B cell (primary cell): ENCODE measurements around the gene SLC8A3.

ENCODE experiments used
- EZH2 ChIP-seq: IDR thresholded peaks from 2 replicates; pipeline ENCODE4 v1.6.1; 2012; ENCODE audit warnings: borderline replicate concordance, low read depth, mild to moderate bottlenecking, moderate library complexity, low read length; ENCODE audit not compliant: insufficient read depth, poor library complexity, severe bottlenecking
- TF ChIP-seq, protein P1 (sequence below): fragments of 200-600 bp; IDR thresholded peaks from one replicate; pipeline ENCODE4 v1.8.0; 2022; ENCODE audit warnings: antibody characterized with exemption, mild to moderate bottlenecking

DNA sequence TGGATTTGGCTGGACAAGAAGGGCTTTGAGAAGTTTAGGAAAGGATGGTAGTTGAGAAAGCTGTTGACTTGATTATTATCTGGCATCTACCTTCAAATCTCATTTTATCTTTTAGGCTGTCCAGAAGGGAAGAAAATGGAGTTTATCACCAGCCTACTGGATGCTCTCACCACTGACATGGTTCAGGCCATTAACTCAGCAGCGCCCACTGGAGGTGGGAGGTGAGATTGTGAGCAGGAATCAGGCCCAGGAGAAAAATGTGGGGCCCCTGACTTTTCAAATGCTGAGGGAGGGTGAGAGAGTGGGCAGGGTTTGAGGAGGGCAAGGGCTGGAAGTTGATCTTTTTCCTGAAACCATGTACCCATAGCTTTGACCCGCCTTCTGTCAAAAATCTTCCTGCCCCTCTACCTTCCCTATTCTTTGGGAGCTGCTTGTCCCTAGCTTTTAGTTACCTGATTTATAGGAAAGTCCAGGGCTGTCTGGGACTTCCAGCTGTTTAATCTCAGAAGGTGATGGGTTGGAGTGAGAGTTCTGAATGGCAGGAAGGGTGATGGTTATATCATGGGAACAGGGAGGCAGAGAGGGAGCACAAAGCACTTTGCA, 175.4 kb downstream of the SLC8A3 start:
- TF ChIP-seq, protein P1, sequence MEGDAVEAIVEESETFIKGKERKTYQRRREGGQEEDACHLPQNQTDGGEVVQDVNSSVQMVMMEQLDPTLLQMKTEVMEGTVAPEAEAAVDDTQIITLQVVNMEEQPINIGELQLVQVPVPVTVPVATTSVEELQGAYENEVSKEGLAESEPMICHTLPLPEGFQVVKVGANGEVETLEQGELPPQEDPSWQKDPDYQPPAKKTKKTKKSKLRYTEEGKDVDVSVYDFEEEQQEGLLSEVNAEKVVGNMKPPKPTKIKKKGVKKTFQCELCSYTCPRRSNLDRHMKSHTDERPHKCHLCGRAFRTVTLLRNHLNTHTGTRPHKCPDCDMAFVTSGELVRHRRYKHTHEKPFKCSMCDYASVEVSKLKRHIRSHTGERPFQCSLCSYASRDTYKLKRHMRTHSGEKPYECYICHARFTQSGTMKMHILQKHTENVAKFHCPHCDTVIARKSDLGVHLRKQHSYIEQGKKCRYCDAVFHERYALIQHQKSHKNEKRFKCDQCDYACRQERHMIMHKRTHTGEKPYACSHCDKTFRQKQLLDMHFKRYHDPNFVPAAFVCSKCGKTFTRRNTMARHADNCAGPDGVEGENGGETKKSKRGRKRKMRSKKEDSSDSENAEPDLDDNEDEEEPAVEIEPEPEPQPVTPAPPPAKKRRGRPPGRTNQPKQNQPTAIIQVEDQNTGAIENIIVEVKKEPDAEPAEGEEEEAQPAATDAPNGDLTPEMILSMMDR: peak; percentile 29
- no peak for TF ChIP-seq EZH2
